ENCODE measurements around the gene COL9A3. TPM values are rescaled to one million over a fixed set of nuclear protein-coding genes. Genes with fewer than 3 reads are reported as not detected.

Gene COL9A3
- total RNA-seq, 4 donors from 2014 or later, result 2.2 to 2.3 TPM; not detected in 2

DNA sequence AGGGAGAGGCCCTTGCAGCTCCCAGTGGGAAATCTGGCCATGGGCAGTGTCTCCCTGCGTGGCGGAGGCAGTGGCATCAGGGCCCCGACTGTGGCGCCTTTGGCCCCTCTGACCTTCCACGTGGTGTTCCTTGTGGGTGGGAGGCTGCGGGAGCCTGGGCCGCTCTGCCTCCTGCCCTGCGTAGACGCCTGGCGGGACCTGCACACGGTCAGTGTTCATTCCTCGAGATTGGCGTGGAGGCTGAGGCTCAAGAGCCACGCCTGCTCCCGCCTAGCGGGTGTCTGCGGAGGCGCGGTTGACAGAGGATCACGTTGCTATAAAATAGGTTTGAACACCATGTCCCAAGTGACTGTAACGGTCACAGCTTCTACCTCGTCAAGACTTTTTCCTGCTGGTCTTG is 14.0 kb downstream of the COL9A3 start:
- H3K4me3 ChIP-seq, result no peak overlapping the region
- whole genome bisulfite sequencing, 2 donors, result 60 to 94% methylated on average over 1 to 10 of the region's 22 CpGs
- intact Hi-C loops (cut with DNase I), result no loop called here
- TF ChIP-seq POLR2A (IDR thresholded peaks at IDR 0.05), result no peak
- TF ChIP-seq, protein P1, sequence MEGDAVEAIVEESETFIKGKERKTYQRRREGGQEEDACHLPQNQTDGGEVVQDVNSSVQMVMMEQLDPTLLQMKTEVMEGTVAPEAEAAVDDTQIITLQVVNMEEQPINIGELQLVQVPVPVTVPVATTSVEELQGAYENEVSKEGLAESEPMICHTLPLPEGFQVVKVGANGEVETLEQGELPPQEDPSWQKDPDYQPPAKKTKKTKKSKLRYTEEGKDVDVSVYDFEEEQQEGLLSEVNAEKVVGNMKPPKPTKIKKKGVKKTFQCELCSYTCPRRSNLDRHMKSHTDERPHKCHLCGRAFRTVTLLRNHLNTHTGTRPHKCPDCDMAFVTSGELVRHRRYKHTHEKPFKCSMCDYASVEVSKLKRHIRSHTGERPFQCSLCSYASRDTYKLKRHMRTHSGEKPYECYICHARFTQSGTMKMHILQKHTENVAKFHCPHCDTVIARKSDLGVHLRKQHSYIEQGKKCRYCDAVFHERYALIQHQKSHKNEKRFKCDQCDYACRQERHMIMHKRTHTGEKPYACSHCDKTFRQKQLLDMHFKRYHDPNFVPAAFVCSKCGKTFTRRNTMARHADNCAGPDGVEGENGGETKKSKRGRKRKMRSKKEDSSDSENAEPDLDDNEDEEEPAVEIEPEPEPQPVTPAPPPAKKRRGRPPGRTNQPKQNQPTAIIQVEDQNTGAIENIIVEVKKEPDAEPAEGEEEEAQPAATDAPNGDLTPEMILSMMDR (IDR thresholded peaks at IDR 0.05), result no peak
- H3K27me3 ChIP-seq, result peaks cover 0 to 14% (median 0%) of the 10 kb centered on the region in 4 donors
- no peaks in the 10 kb centered on the region for H3K36me3 ChIP-seq
- no peaks in the 10 kb centered on the region for H3K9me3 ChIP-seq
- DNase-seq, result no peak
- H3K4me1 ChIP-seq, result peaks cover 23 to 26% (median 25%) of the 10 kb centered on the region in 3 donors
- peak overlapping the region in 1 of 4 donors; percentile 26 for H3K27ac ChIP-seq

DNA sequence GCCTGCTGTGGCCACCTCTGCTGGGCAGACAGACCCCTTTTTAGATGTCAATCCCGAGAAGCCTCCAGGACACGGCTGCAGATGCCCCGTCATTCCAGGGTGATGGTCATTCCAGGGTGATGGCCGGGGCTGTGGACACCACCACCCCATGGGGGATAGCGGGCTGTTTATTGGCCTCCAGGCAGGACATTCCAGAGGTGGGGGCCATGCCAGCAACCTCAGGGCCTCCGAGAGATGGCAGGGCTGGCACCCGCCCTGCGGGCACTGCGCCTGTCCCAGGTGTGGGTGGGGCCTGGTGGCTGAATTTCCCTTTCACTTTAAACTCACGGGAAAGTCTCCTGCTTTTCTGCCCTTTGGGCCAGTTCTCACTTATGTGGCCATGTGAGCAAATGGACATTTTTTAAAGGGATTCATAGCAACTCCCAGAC is 14.5 kb downstream of the COL9A3 start:
- peaks cover 0 to 15% (median 0%) of the 10 kb centered on the region in 4 donors for H3K27me3 ChIP-seq
- intact Hi-C loops (cut with DNase I), result no loop called here
- peak overlapping the region in 1 of 4 donors; percentile 56 for H3K27ac ChIP-seq
- H3K36me3 ChIP-seq, result no peaks in the 10 kb centered on the region
- TF ChIP-seq, protein P1 (IDR thresholded peaks at IDR 0.05), result no peak
- TF ChIP-seq POLR2A (IDR thresholded peaks at IDR 0.05), result no peak
- WGBS, 2 donors, result 40% methylated on average over 1 of the region's 10 CpGs; no CpG with 5 or more reads in 1 of the 2 donors
- H3K9me3 ChIP-seq, result no peaks in the 10 kb centered on the region
- H3K4me3 ChIP-seq, result peak overlapping the region in 1 of 4 donors; percentile 47
- DNase-seq, result no peak
- peaks cover 23 to 32% (median 25%) of the 10 kb centered on the region in 3 donors for H3K4me1 ChIP-seq

DNA sequence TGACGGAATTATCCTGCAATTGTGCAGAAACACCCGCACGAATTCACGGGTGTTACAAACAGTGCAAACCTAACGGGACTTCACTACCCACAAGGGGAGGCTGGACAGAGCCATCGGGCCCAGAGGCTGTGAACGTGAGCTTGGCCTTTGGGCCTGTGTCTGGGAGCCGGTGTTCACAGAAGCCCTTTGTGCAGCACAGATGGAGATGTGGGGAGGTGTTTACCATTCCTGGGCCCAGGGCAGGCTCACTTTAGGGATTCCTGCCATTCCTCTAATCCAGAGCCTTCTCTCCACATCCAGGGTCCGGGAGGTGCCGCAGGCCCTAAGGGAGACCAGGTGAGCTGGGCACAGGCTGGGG is 15.0 kb downstream of the COL9A3 start:
- no peak for DNase-seq
- H3K27ac ChIP-seq, result peak overlapping the region in 3 of 4 donors; percentile 18 to 56 (median 35)
- peaks cover 0 to 19% (median 0%) of the 10 kb centered on the region in 4 donors for H3K27me3 ChIP-seq
- peak overlapping the region in 1 of 4 donors; percentile 47 for H3K4me3 ChIP-seq
- no peaks in the 10 kb centered on the region for H3K9me3 ChIP-seq
- WGBS, 2 donors, result 30 to 60% methylated on average over 3 to 7 of the region's 10 CpGs
- no peaks in the 10 kb centered on the region for H3K36me3 ChIP-seq
- H3K4me1 ChIP-seq, result peaks cover 23 to 36% (median 25%) of the 10 kb centered on the region in 3 donors
- TF ChIP-seq, protein P1 (IDR thresholded peaks at IDR 0.05), result no peak
- TF ChIP-seq POLR2A (IDR thresholded peaks at IDR 0.05), result no peak
- intact Hi-C loops (cut with DNase I), result no loop called here

DNA sequence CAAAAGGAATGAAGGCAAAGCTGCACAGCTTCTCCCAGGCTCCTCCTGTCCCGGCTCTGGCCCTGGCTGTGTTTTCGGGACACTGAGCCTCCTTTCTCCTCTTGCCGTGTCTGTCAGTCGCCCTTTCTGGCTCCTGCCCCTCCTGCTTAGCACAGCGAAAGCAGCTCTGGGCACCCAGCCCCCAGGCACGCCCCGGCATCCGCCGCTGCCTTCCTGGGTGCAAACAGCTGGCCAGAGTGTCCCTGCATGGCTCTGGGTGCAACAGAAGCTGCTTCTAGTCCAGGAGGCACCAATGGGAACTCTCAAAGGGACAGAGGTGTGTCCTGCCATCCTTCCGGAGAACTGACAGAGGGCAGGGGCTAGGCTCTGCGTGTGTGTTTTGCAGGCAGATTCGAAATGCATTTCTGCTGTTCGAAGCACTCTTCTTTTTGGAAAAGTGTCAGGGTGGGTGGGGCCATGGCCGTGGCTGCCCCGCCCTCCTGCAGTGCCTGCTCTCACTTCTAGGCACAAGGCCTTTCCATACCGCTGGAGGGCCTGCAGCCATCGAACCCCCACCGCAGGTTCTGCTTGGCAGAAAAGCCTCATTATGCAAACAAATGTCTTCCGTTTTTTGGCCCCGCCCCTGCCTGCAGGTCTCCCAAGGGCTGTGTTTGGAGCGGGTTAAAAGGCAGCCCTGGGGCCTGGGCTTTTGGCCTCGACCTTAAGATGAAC is 15.5 kb downstream of the COL9A3 start:
- Histone ChIP-seq H3K9me3 (no peaks in the 10 kb centered on the region), H3K27me3 (peaks cover 0 to 24% (median 0%) of the 10 kb centered on the region in 4 donors), H3K4me1 (peaks cover 23 to 36% (median 25%) of the 10 kb centered on the region in 3 donors), H3K4me3 (peak overlapping the region in 2 of 4 donors; percentile 8 to 47), H3K27ac (peak overlapping the region in 3 of 4 donors; percentile 18 to 56 (median 35)), H3K36me3 (no peaks in the 10 kb centered on the region)
- DNase-seq, result no peak
- 9 to 25% methylated on average over 8 of the region's 22 CpGs for WGBS, 2 donors
- intact Hi-C loops (cut with DNase I), result no loop called here
- TF ChIP-seq, protein P1 (IDR thresholded peaks at IDR 0.05), result no peak
- TF ChIP-seq POLR2A (IDR thresholded peaks at IDR 0.05), result no peak

DNA sequence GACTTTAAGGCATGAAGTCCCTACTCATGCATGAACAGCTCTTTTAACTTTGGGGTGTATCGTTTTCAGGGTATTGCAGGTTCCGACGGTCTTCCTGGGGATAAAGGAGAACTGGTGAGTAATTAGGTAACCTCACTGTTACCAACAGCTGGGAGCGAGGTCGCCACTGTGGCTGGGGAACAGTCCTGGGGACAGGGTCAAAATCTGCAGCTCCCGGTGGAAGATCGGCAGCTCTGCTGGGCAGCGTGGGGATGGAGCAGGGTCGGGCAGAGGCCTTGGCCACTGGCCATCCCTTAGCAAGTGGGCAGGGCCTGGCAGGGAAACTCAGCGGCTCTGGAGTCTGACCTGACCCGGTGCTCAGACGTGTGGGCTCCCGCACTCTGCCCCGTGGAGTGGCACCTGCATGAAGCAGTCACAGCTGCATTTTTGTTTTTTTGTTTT is 16.1 kb downstream of the COL9A3 start:
- Histone ChIP-seq H3K27me3 (peaks cover 0 to 20% (median 0%) of the 10 kb centered on the region in 4 donors), H3K36me3 (no peaks in the 10 kb centered on the region), H3K4me3 (peak overlapping the region in 1 of 4 donors; percentile 47), H3K9me3 (no peaks in the 10 kb centered on the region), H3K27ac (peak overlapping the region in 1 of 4 donors; percentile 56), H3K4me1 (peaks cover 23 to 41% (median 25%) of the 10 kb centered on the region in 3 donors)
- intact Hi-C loops (cut with DNase I), result no loop called here
- DNase-seq, result no peak
- no peak for TF ChIP-seq POLR2A (IDR thresholded peaks at IDR 0.05)
- TF ChIP-seq, protein P1 (IDR thresholded peaks at IDR 0.05), result no peak
- WGBS, 2 donors, result 41 to 45% methylated on average over 4 to 14 of the region's 14 CpGs
